ENCODE data around the gene RYK.

- TF ChIP-seq, protein P1, sequence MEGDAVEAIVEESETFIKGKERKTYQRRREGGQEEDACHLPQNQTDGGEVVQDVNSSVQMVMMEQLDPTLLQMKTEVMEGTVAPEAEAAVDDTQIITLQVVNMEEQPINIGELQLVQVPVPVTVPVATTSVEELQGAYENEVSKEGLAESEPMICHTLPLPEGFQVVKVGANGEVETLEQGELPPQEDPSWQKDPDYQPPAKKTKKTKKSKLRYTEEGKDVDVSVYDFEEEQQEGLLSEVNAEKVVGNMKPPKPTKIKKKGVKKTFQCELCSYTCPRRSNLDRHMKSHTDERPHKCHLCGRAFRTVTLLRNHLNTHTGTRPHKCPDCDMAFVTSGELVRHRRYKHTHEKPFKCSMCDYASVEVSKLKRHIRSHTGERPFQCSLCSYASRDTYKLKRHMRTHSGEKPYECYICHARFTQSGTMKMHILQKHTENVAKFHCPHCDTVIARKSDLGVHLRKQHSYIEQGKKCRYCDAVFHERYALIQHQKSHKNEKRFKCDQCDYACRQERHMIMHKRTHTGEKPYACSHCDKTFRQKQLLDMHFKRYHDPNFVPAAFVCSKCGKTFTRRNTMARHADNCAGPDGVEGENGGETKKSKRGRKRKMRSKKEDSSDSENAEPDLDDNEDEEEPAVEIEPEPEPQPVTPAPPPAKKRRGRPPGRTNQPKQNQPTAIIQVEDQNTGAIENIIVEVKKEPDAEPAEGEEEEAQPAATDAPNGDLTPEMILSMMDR (IDR thresholded peaks at IDR 0.05), result no peak
- TF ChIP-seq ZBTB21 (CRISPR knock-in tag; IDR thresholded peaks at IDR 0.05; ENCODE audit: borderline replicate concordance) (no peak), MXD4 (CRISPR knock-in tag; IDR thresholded peaks at IDR 0.05; ENCODE audit: borderline replicate concordance) (no peak), SP1 (CRISPR knock-in tag; conservative IDR thresholded peaks at IDR 0.05) (no peak)
These were observed 56.4 kb downstream of the RYK start for GRCh38 chr3:134194247-134194646.
